ENCODE data around the gene SLC35A3.
"Not testable (repeated sequence)": the region's sequence is repeated elsewhere in the genome, so short reads cannot be mapped to it uniquely, and the experiment has no call there.

Gene SLC35A3

DNA sequence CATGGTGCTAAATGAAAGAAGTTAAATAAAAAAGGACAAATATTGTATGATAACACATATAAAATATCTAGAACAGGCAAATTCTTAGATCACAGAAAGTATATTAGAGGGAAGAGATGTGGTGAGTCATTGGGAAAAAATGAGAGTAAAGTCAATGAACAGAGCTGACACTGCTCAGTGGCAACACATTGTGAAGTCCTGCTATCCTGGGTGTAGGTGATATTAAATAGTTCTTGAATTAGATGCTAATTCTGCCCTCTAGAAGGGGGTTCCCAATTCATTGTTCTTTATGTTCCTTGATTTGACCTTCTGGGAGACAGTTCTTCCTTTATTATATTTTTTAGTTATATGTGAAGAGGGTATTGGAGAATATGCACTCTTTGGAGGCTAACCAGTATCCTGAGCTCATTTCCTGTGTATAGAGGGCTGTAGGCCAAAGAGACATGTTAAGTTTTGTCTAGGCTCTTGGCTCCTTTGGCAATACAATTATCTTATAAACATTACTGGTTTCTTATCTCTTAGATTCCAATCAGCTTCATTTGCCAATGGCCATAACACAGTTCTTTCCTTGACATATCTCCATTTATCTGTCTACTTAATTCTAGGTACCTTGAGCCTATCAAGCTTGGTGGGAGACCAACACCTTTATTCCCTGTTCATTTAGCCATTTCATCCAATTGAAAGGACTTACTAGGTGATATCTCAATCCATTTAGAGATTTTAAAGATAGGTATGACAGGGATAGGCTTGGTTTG is 6.6 kb upstream of the SLC35A3 start:
- DNase-seq (ENCODE audit: low read depth): peak; percentile 74
- TF ChIP-seq, protein P1, sequence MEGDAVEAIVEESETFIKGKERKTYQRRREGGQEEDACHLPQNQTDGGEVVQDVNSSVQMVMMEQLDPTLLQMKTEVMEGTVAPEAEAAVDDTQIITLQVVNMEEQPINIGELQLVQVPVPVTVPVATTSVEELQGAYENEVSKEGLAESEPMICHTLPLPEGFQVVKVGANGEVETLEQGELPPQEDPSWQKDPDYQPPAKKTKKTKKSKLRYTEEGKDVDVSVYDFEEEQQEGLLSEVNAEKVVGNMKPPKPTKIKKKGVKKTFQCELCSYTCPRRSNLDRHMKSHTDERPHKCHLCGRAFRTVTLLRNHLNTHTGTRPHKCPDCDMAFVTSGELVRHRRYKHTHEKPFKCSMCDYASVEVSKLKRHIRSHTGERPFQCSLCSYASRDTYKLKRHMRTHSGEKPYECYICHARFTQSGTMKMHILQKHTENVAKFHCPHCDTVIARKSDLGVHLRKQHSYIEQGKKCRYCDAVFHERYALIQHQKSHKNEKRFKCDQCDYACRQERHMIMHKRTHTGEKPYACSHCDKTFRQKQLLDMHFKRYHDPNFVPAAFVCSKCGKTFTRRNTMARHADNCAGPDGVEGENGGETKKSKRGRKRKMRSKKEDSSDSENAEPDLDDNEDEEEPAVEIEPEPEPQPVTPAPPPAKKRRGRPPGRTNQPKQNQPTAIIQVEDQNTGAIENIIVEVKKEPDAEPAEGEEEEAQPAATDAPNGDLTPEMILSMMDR (conservative IDR thresholded peaks at IDR 0.05; ENCODE audit: low read depth, low read length): no peak
- no peak overlapping the region for H3K4me3 ChIP-seq (ENCODE audit: low read depth, low read length)

DNA sequence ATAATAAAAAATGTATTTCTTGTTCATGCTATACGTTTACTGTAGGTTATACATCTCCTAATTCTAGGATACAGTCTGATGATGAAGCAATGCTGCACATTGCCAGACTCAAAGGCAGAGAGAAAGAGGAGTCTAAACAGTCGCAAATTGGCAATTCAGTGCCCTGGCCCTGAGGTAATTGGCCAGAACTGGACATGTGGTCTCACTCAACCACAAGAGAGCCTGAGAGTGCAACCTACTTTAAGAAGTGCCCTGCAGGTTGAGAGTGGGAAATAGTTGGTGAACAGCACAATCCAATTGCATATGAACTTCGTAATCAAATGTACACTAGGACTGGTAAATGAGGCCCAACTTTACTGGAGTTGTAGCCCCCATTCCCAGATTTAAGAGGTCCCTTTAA is 5.0 kb upstream of the SLC35A3 start:
- TF ChIP-seq, protein P1 (conservative IDR thresholded peaks at IDR 0.05; ENCODE audit: low read depth, low read length): no peak
- no peak overlapping the region for H3K4me3 ChIP-seq (ENCODE audit: low read depth, low read length)
- DNase-seq (ENCODE audit: low read depth): no peak

DNA sequence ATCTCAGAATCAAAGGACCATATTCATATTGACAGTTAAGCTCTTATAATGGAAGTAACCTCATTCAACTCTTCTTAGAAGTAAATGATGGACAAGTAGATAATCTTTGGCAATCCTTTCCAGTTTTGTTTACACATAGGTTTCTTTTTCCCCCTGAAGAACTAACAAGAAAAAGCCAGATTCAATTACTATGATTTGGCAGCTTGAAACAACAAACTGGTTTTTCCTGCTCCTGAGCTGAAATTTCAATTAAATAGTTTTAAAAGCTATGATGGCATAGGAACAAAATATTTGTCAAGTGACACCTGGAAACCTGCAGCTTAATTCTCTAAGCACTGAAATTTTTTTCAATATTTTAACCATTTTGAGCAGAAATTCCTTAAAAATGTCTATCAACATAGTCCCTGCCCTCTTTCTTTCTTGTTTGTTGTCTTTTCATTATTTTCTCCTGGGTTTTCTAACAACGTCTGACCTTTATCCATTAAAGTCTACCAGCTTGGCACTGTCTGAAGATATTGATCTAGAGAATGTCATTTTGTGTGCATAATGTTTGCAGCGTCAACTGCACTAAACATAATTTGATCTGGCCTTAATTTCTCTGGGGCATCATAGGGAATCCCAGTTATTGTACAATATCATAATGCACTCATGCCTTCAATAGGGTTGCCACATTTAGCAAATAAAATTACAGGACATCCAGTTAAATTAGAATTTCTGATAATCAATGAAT is 4.0 kb upstream of the SLC35A3 start:
- TF ChIP-seq, protein P1 (conservative IDR thresholded peaks at IDR 0.05; ENCODE audit: low read depth, low read length): no peak
- no peak overlapping the region for H3K4me3 ChIP-seq (ENCODE audit: low read depth, low read length)
- no peak for DNase-seq (ENCODE audit: low read depth)

- no peak overlapping the region for H3K4me3 ChIP-seq (ENCODE audit: low read depth, low read length)
- TF ChIP-seq, protein P1 (conservative IDR thresholded peaks at IDR 0.05; ENCODE audit: low read depth, low read length): no peak
- DNase-seq (ENCODE audit: low read depth): no peak
These were observed 1.6 kb upstream of the SLC35A3 start for GRCh38 chr1:99968214-99968613.

GRCh38 chr1:99969260-99969728 is 502 bp upstream of the SLC35A3 start:
- TF ChIP-seq, protein P1 (conservative IDR thresholded peaks at IDR 0.05; ENCODE audit: low read depth, low read length): no peak
- peak; percentile 21 for DNase-seq (ENCODE audit: low read depth)
- H3K4me3 ChIP-seq (ENCODE audit: low read depth, low read length): peak overlapping the region; percentile 91

DNA sequence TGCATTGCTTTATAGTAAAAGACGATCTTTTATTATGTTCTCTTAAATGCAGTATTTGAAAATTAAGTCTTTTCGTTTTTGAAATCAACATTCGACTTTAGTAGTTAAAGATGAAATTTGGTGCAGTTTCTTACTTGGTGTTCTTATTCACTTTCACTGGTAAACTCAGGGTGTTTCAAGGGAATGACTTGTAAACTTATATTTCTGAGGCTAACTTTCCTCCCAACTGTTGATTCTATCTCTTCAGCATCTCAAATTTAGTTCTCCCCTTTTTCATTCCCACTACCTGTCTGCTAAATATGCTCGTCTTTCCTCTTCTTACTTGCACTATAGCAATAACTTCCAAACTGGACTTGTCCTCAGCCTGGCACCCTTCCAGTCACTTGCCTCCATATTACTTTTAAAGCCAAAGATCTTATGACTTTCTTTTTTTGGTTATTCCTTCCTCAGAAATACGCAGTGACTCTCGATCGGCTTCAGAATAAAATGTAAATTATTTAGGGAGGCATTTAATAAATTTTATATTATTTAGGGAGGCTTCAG is 988 bp downstream of the SLC35A3 start:
- TF ChIP-seq, protein P1 (conservative IDR thresholded peaks at IDR 0.05; ENCODE audit: low read depth, low read length): no peak
- H3K4me3 ChIP-seq (ENCODE audit: low read depth, low read length): peak overlapping the region; percentile 91
- peak; percentile 5 for DNase-seq (ENCODE audit: low read depth)

- not testable (repeated sequence) for DNase-seq (ENCODE audit: low read depth); H3K4me3 ChIP-seq (ENCODE audit: low read depth, low read length)
These were observed 2.3 kb downstream of the SLC35A3 start for GRCh38 chr1:99972066-99972465.

All from choroid plexus epithelial cell (primary cell).